ENCODE results near the gene PLCH1.

The PLCH1 gene

DNA sequence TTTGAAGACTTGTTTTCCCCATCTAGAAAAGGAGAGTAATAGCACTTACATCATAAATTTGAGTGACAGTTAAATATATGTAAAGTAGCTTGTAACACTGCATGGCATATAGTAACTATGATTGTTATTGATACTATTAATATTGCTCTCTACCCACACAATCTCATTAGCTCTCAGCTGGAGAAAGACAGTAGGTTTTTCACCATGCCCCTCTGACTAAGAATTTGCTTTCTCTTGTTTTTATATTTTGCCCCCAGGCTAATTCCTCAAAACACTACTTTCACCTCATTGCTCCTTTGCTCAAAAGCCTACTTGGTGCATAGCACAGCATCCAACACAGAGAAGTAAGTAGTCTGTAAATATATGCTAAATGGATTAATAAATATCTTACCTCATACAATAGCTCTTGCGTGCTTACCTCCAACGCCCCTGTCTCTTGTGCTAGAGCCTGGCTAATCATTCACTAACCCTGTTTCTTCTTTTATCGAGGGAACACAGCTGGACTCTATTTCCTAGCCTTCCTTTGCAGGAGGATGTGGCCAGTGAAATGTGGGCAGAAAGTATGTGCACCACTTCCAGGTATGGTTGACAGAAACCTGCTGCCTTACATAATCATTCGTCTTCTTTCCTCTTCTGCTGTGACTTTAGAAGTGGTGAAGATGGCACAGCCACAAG is 190.0 kb downstream of the PLCH1 start:
- H3K9ac ChIP-seq (ENCODE audit: low read depth, low read length) = no peak overlapping the region
- H3K27me3 ChIP-seq (ENCODE audit: insufficient read depth, low read length) = no peaks in the 10 kb centered on the region
- peaks cover 22% of the 10 kb centered on the region; the same call in 1 of the 2 replicates for H3K36me3 ChIP-seq (ENCODE audit: insufficient read depth, low read depth, low read length)
- no peak overlapping the region for H3K4me3 ChIP-seq (ENCODE audit: low read length)
- no peak overlapping the region for H3K27ac ChIP-seq (ENCODE audit: low read length)
- H3K9me3 ChIP-seq (ENCODE audit: insufficient read depth, low read depth, low read length) = no peaks in the 10 kb centered on the region
- no peaks in the 10 kb centered on the region for H3K4me1 ChIP-seq (ENCODE audit: insufficient read depth, low read length)

DNA sequence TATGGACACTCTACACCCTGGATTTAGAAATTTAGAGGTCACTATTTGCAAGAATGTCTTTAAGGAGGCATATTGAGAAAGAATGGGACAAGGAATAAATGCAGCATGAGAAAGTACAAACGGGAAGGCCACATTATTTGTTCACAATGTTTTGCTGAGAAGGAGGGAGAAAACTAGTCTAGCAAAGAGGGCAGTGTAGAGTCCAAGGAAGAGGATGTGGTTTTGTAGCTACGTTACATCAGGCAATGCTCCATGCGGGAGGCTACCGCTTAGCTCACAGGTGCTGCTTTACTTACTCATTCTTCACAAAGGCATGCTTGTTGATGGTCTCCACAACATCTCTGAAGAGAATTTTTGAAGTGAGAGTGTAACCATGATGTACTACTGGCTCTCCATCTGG is 191.1 kb downstream of the PLCH1 start:
- H3K4me3 ChIP-seq (ENCODE audit: low read length) = no peak overlapping the region
- H3K27me3 ChIP-seq (ENCODE audit: insufficient read depth, low read length) = no peaks in the 10 kb centered on the region
- H3K4me1 ChIP-seq (ENCODE audit: insufficient read depth, low read length) = no peaks in the 10 kb centered on the region
- H3K36me3 ChIP-seq (ENCODE audit: insufficient read depth, low read depth, low read length) = peaks cover 34% of the 10 kb centered on the region; the same call in 1 of the 2 replicates
- no peak overlapping the region for H3K27ac ChIP-seq (ENCODE audit: low read length)
- H3K9me3 ChIP-seq (ENCODE audit: insufficient read depth, low read depth, low read length) = no peaks in the 10 kb centered on the region
- no peak overlapping the region for H3K9ac ChIP-seq (ENCODE audit: low read depth, low read length)

DNA sequence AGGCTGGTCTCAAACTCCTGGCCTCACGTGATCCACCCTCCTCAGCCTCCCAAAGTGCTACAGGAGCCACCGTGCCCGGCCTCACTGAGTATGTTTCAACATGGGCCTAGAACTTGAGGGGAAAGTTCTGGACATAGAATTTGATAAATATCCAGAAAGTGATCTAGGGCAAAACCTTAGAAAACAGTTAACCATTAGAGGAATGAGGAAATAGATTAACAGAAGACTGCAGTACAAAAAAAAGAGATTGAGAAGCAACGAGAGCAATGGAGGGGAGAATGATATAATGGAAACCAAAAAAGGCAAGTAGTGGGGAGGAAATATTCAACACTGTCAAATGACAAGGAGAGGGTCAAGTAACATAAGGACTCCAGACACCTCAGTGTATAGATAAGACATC is 191.5 kb downstream of the PLCH1 start:
- H3K27ac ChIP-seq (ENCODE audit: low read length) = no peak overlapping the region
- no peaks in the 10 kb centered on the region for H3K9me3 ChIP-seq (ENCODE audit: insufficient read depth, low read depth, low read length)
- H3K4me1 ChIP-seq (ENCODE audit: insufficient read depth, low read length) = no peaks in the 10 kb centered on the region
- H3K36me3 ChIP-seq (ENCODE audit: insufficient read depth, low read depth, low read length) = peaks cover 38% of the 10 kb centered on the region; the same call in 1 of the 2 replicates
- H3K9ac ChIP-seq (ENCODE audit: low read depth, low read length) = no peak overlapping the region
- no peak overlapping the region for H3K4me3 ChIP-seq (ENCODE audit: low read length)
- no peaks in the 10 kb centered on the region for H3K27me3 ChIP-seq (ENCODE audit: insufficient read depth, low read length)

DNA sequence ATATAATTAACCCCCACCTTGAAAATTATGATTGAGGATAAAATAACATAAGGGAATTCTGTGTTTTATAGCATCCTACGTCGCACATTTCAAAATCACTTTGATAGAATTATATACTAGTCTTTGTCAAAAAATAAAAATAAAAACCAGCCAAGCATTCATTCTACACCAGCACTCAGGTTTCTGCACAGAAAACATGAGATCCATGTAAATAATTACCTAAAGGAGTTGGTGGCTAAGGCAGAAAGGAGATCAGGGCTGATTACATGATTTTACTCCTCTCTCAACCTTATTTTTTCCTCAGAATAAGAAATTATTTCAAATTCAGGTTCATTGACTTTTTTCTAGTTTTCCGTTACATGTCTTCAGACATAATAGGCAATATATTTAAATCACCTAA is 194.5 kb downstream of the PLCH1 start:
- no peaks in the 10 kb centered on the region for H3K27me3 ChIP-seq (ENCODE audit: insufficient read depth, low read length)
- H3K9me3 ChIP-seq (ENCODE audit: insufficient read depth, low read depth, low read length) = no peaks in the 10 kb centered on the region
- no peak overlapping the region for H3K4me3 ChIP-seq (ENCODE audit: low read length)
- H3K9ac ChIP-seq (ENCODE audit: low read depth, low read length) = no peak overlapping the region
- H3K4me1 ChIP-seq (ENCODE audit: insufficient read depth, low read length) = no peaks in the 10 kb centered on the region
- no peak overlapping the region for H3K27ac ChIP-seq (ENCODE audit: low read length)
- H3K36me3 ChIP-seq (ENCODE audit: insufficient read depth, low read depth, low read length) = peaks cover 42% of the 10 kb centered on the region; the same call in 1 of the 2 replicates

DNA sequence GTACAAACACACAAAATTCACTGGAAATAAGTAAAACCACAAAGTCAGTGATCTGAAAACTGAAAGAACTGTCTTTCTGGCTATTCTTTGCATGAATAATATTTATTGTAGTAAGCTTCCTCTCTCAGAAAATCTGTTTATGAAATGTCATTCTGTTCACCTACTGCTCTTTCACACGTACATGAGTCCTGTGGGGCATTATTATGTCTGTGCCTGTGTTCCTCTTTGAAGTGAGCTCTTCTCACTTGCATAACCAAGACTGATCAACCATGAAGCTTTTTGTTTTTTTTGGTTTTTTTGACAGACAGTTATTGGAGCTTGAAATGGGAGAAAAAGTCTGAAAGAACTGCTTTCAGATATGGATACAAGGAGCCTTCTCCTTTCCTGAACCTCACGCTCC is 195.8 kb downstream of the PLCH1 start:
- H3K9ac ChIP-seq (ENCODE audit: low read depth, low read length) = no peak overlapping the region
- H3K4me1 ChIP-seq (ENCODE audit: insufficient read depth, low read length) = no peaks in the 10 kb centered on the region
- H3K36me3 ChIP-seq (ENCODE audit: insufficient read depth, low read depth, low read length) = peaks cover 35% of the 10 kb centered on the region; the same call in 1 of the 2 replicates
- H3K27me3 ChIP-seq (ENCODE audit: insufficient read depth, low read length) = no peaks in the 10 kb centered on the region
- no peak overlapping the region for H3K27ac ChIP-seq (ENCODE audit: low read length)
- no peak overlapping the region for H3K4me3 ChIP-seq (ENCODE audit: low read length)
- no peaks in the 10 kb centered on the region for H3K9me3 ChIP-seq (ENCODE audit: insufficient read depth, low read depth, low read length)

DNA sequence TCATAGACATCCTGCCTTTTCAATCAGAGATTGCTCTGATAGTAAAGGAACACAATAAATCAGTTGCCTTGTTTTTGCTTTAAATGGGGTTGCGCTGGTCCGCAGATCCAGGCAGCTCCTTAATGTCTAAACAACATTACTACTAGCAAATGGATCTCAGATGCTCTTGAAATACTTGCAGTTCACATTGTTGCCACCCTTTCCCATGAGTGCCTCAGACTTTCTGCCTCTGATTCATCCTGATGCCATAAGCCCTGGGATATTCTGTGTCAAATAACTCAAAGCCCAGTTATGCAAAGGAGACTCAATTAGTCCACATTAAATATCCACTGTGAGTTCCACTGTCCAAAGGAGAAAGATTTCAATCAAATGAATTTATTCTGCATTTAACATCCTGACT is 196.7 kb downstream of the PLCH1 start:
- no peak overlapping the region for H3K27ac ChIP-seq (ENCODE audit: low read length)
- no peaks in the 10 kb centered on the region for H3K9me3 ChIP-seq (ENCODE audit: insufficient read depth, low read depth, low read length)
- H3K4me3 ChIP-seq (ENCODE audit: low read length) = no peak overlapping the region
- H3K36me3 ChIP-seq (ENCODE audit: insufficient read depth, low read depth, low read length) = peaks cover 28% of the 10 kb centered on the region; the same call in 1 of the 2 replicates
- no peak overlapping the region for H3K9ac ChIP-seq (ENCODE audit: low read depth, low read length)
- no peaks in the 10 kb centered on the region for H3K4me1 ChIP-seq (ENCODE audit: insufficient read depth, low read length)
- H3K27me3 ChIP-seq (ENCODE audit: insufficient read depth, low read length) = no peaks in the 10 kb centered on the region

DNA sequence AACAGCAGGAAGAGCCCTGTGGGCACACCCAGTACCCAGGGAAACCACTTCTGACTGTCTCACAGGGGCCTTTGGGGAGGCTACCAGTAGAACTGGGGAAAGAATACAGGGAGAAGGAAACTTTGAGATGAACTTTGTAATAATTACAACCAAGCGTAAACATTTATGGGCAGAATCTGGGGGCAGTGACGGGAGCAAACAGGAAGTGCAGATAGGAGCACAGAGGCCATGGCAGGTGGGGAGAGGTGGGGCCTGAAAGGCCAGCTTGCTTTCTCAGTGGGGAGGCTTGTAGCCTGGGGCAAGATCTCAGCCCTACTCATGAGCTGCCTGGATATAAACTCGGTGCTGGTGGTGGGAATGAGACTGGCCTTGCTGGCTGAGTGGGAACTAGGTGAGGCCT is 209.8 kb downstream of the PLCH1 start:
- H3K9ac ChIP-seq (ENCODE audit: low read depth, low read length) = no peak overlapping the region
- H3K36me3 ChIP-seq (ENCODE audit: insufficient read depth, low read depth, low read length) = peaks cover 14% of the 10 kb centered on the region; the same call in 1 of the 2 replicates
- H3K4me3 ChIP-seq (ENCODE audit: low read length) = no peak overlapping the region
- peaks cover 8% of the 10 kb centered on the region for H3K9me3 ChIP-seq (ENCODE audit: insufficient read depth, low read depth, low read length)
- H3K4me1 ChIP-seq (ENCODE audit: insufficient read depth, low read length) = no peaks in the 10 kb centered on the region
- no peaks in the 10 kb centered on the region for H3K27me3 ChIP-seq (ENCODE audit: insufficient read depth, low read length)
- H3K27ac ChIP-seq (ENCODE audit: low read length) = no peak overlapping the region

DNA sequence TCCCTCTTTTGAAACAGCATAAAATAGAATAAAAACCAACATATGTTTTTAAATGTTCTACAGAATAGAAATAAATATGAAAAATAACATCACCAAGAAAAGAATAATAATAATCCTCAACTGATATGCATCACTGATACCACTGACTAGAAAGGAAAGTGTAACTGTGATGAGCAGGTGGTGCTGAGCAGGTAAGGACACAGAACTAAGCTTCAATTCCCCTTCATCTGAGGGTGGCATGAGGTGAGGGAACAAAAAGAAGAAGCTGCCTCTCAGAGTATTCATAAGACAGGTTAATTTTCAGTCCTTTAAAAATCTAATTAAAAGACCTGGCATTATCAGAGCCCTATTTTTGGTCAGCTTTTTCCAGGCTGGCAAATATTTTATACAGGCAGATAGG is 216.3 kb downstream of the PLCH1 start:
- H3K36me3 ChIP-seq (ENCODE audit: insufficient read depth, low read depth, low read length) = peaks cover 15% of the 10 kb centered on the region
- H3K27me3 ChIP-seq (ENCODE audit: insufficient read depth, low read length) = no peaks in the 10 kb centered on the region
- no peak overlapping the region for H3K27ac ChIP-seq (ENCODE audit: low read length)
- peaks cover 4% of the 10 kb centered on the region; the same call in 1 of the 2 replicates for H3K4me1 ChIP-seq (ENCODE audit: insufficient read depth, low read length)
- H3K9me3 ChIP-seq (ENCODE audit: insufficient read depth, low read depth, low read length) = peaks cover 10% of the 10 kb centered on the region
- no peak overlapping the region for H3K4me3 ChIP-seq (ENCODE audit: low read length)
- H3K9ac ChIP-seq (ENCODE audit: low read depth, low read length) = no peak overlapping the region

DNA sequence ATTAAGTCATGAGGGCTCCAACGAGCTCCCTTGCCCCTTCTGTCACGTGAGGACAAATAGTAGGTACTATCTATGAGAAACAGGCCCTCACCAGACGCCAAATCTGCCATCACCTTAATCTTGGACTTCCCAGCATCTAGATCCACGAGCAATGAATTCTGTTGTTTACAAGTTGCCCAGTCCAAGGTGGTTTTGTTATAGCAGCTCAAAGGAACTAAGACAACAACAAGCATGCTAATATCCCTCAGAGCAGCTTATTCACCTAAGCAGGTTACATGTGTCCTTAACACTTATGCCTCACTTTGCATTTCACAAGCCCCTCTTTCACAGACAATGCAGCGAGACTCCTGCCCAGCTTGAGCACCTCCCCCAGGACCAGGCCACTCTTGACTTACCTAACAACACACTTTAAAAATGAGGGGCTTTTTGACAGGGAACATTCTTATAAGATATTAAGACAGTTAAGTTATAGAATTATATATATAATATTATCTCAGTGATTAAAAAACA is 219.5 kb downstream of the PLCH1 start:
- Histone ChIP-seq H3K36me3 (ENCODE audit: insufficient read depth, low read depth, low read length) (peaks cover 16% of the 10 kb centered on the region; the same call in 1 of the 2 replicates), H3K9ac (ENCODE audit: low read depth, low read length) (no peak overlapping the region), H3K27ac (ENCODE audit: low read length) (no peak overlapping the region), H3K4me3 (ENCODE audit: low read length) (no peak overlapping the region), H3K4me1 (ENCODE audit: insufficient read depth, low read length) (peaks cover 4% of the 10 kb centered on the region; the same call in 1 of the 2 replicates), H3K27me3 (ENCODE audit: insufficient read depth, low read length) (no peaks in the 10 kb centered on the region), H3K9me3 (ENCODE audit: insufficient read depth, low read depth, low read length) (peaks cover 2% of the 10 kb centered on the region)

DNA sequence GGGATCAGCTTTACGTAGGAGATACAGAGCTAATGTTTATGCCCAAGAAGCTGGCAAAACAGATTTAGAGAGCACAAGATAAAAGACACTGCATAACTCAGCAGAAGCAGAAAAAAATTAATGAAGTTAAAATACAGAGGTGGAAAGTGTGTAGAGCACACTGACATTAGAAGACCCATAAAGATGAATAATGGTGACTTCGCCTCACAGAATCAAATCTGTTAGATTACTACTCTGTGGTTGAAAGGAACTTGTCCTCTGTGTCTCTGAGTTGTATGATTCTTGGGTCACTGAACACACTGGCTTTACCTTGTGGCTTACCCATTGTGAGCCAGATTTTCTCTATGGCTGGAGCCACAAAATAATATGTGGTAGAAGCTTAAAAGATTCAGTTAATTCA is 224.4 kb downstream of the PLCH1 start:
- Histone ChIP-seq H3K9me3 (ENCODE audit: insufficient read depth, low read depth, low read length) (peaks cover 2% of the 10 kb centered on the region), H3K36me3 (ENCODE audit: insufficient read depth, low read depth, low read length) (peaks cover 18% of the 10 kb centered on the region; the same call in 1 of the 2 replicates), H3K27ac (ENCODE audit: low read length) (no peak overlapping the region), H3K27me3 (ENCODE audit: insufficient read depth, low read length) (no peaks in the 10 kb centered on the region), H3K9ac (ENCODE audit: low read depth, low read length) (no peak overlapping the region), H3K4me1 (ENCODE audit: insufficient read depth, low read length) (no peaks in the 10 kb centered on the region; the same call in 1 of the 2 replicates), H3K4me3 (ENCODE audit: low read length) (no peak overlapping the region)

DNA sequence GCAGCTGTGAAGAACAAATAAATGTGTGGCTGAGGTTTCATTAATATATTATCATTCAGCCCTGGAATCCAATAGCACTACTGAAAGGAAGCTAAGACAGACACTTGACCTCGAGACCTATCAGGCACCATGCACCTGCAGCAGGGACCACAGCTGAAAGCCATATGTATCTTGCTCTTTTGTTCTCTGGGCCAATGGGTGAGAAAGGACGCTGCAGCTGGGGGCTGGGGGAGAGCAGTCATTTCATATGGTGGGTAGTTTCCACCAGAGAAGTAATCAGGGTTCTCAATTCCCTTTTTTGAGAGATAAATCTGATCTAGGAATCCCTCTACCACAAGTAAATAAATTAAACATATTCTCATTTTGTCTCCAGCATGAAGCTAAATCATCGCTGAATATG is 225.8 kb downstream of the PLCH1 start:
- H3K27me3 ChIP-seq (ENCODE audit: insufficient read depth, low read length) = no peaks in the 10 kb centered on the region
- H3K4me1 ChIP-seq (ENCODE audit: insufficient read depth, low read length) = no peaks in the 10 kb centered on the region; the same call in 1 of the 2 replicates
- no peak overlapping the region for H3K9ac ChIP-seq (ENCODE audit: low read depth, low read length)
- H3K4me3 ChIP-seq (ENCODE audit: low read length) = no peak overlapping the region
- no peak overlapping the region for H3K27ac ChIP-seq (ENCODE audit: low read length)
- peaks cover 25% of the 10 kb centered on the region for H3K36me3 ChIP-seq (ENCODE audit: insufficient read depth, low read depth, low read length)
- no peaks in the 10 kb centered on the region; the same call in 1 of the 2 replicates for H3K9me3 ChIP-seq (ENCODE audit: insufficient read depth, low read depth, low read length)

DNA sequence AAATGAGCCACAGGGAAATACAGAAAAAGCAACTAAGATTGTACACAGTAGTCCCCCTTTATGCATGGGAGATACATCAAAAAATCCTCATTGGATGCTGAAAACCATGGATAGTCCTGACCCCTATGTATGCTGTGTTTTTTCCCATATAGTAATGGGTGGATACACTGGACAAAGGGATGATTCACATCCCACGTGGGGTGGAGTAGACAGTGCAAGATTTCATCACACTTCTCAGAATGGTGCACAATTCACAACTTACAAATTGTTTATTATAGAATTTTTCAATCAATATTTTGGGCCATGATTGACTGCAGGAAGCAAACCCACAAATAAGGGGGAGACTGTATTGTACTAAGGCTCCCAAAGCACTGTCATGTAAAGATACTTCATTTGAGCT is 227.0 kb downstream of the PLCH1 start:
- Histone ChIP-seq H3K9ac (ENCODE audit: low read depth, low read length) (no peak overlapping the region), H3K9me3 (ENCODE audit: insufficient read depth, low read depth, low read length) (no peaks in the 10 kb centered on the region), H3K4me1 (ENCODE audit: insufficient read depth, low read length) (no peaks in the 10 kb centered on the region; the same call in 1 of the 2 replicates), H3K36me3 (ENCODE audit: insufficient read depth, low read depth, low read length) (peaks cover 27% of the 10 kb centered on the region), H3K27ac (ENCODE audit: low read length) (no peak overlapping the region), H3K27me3 (ENCODE audit: insufficient read depth, low read length) (no peaks in the 10 kb centered on the region), H3K4me3 (ENCODE audit: low read length) (no peak overlapping the region)
